GM12878 (cell line): ENCODE data around the gene CHAMP1.

Experiments used
- FOXM1 ChIP-seq: IDR thresholded peaks from 2 replicates; pipeline ENCODE4 v1.6.1; 2012; ENCODE audit warnings: low read depth, mild to moderate bottlenecking, inconsistent platforms, low read length, moderate library complexity
- SPI1 ChIP-seq: IDR thresholded peaks from 2 replicates; pipeline ENCODE4 v1.6.1; 2011; ENCODE audit warnings: low read depth, mild to moderate bottlenecking, low read length, moderate library complexity, borderline replicate concordance; ENCODE audit not compliant: insufficient read depth
- TCF12 ChIP-seq: IDR thresholded peaks from 2 replicates; pipeline ENCODE4 v1.6.1; 2011; ENCODE audit warnings: low read depth, mild to moderate bottlenecking, low read length
- TF ChIP-seq, protein P1 (sequence below), 3 experiments: IDR thresholded peaks in 2 of 3; conservative IDR thresholded peaks in 1 of 3; 2 replicates each; pipeline ENCODE4 v1.5.1; 2011; ENCODE audit warnings: low read depth in 3 of 3, low read length in 3 of 3, mild to moderate bottlenecking in 3 of 3, control low read depth in 2 of 3, moderate library complexity in 2 of 3, inconsistent platforms in 1 of 3, mixed read lengths in 1 of 3; ENCODE audit not compliant: control insufficient read depth in 2 of 3, insufficient read depth in 1 of 3; ENCODE audit errors: extremely low read depth in 1 of 3

DNA sequence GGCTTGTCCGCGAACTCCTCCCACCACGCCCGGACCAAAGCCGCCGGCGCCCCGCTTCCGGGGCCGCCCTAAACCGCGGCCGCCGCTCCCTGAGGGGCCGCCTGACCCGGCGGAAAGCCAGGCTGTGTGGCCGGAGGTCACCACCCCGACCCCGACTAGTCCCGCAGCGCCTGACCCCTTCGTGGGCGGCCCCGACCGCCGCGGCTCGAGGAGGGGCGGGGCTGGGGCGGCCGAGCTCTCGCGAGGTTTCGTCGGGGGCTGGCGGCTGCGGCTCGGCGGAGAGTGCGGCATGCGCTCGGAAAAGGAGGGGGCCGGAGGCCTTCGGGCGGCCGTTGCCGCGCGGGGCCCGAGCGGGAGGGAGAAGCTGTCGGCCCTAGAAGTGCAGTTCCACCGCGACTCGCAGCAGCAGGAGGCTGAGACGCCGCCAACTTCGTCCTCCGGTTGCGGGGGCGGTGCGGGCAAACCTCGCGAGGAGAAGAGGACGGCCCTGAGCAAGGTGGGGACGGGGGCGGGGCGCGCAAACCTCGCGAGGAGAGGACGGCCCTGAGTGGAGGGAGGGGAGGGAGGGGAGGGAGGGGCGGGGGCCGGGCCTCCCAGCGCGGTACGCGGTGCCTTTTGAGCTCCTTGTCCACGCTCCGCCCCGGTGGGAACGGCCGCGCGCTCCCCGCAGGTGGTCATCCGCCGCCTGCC lies 32.8 kb upstream of the CHAMP1 start, which contains the start of gene UPF3A:
- TF ChIP-seq FOXM1: no peak
- TF ChIP-seq, protein P1, sequence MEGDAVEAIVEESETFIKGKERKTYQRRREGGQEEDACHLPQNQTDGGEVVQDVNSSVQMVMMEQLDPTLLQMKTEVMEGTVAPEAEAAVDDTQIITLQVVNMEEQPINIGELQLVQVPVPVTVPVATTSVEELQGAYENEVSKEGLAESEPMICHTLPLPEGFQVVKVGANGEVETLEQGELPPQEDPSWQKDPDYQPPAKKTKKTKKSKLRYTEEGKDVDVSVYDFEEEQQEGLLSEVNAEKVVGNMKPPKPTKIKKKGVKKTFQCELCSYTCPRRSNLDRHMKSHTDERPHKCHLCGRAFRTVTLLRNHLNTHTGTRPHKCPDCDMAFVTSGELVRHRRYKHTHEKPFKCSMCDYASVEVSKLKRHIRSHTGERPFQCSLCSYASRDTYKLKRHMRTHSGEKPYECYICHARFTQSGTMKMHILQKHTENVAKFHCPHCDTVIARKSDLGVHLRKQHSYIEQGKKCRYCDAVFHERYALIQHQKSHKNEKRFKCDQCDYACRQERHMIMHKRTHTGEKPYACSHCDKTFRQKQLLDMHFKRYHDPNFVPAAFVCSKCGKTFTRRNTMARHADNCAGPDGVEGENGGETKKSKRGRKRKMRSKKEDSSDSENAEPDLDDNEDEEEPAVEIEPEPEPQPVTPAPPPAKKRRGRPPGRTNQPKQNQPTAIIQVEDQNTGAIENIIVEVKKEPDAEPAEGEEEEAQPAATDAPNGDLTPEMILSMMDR (IDR thresholded peaks at IDR 0.05 in 2 of 3, conservative IDR thresholded peaks at IDR 0.05 in 1 of 3; ENCODE audit: control insufficient read depth in 2 of 3, extremely low read depth in 1 of 3, insufficient read depth in 1 of 3, low read depth in 3 of 3, low read length in 3 of 3): no peak
- no peak for TF ChIP-seq SPI1
- TF ChIP-seq TCF12: 0 out of 2 replicates have a peak, but pooled peaks have one; percentile 59
